AG20443 (cell line): ENCODE measurements around the gene CLMN.

ENCODE experiments used
- DNase-seq: peaks from one replicate; pipeline ENCODE4 v3.0.0; 2012; ENCODE audit warnings: low spot score, mixed read lengths

Gene CLMN

GRCh38 chr14:95137164-95137803, 182.4 kb downstream of the CLMN start:
- DNase-seq: no peak

GRCh38 chr14:95136631-95137030, 183.1 kb downstream of the CLMN start:
- peak; percentile 9 for DNase-seq

DNA sequence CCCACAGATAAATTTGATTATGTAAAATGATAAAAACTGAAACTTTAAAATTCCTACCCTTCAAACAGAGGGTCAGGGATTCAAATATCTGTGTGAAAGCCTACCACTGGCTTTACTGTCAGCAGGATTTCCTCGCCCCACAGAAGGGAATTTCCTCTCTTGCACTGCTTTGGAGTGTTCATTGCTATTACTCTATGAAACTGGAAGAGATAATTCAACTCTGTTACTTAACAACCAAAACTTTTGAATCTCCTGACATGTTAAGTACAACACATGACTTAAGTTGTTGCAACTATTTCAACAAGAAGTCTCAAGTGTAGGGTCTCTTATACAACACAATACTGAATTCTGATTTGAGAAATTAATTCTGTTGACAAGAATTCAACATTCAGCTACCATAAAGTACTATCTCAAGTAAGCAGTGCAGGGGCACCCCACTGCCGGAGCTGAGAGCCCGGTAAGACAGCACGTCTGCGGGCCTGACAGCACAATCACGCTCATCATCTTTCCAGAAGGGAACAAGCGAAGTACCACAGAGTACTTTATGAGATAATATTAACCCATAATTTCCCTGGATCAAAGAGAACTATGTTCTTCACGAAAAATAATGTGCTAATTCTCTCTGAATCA, 185.3 kb downstream of the CLMN start:
- DNase-seq: no peak

DNA sequence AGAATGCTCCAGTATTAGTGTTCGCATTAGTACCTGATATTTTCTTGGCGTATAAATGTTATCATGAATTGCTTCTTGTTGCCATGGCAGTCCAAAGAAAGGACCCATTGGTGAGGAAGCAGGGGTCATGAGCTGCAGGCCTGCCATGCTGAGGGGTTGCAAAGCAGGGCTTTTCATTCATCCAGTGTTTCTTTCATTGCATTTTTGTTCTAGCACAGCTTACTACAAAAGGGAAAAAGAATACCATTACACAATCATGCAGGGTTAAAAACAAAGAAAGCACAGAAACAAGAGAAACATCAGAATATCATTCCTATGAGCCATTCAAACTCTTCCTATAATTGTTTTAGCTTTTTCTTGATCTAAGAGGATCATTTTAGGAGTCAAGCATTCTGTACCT, 186.4 kb downstream of the CLMN start:
- no peak for DNase-seq

DNA sequence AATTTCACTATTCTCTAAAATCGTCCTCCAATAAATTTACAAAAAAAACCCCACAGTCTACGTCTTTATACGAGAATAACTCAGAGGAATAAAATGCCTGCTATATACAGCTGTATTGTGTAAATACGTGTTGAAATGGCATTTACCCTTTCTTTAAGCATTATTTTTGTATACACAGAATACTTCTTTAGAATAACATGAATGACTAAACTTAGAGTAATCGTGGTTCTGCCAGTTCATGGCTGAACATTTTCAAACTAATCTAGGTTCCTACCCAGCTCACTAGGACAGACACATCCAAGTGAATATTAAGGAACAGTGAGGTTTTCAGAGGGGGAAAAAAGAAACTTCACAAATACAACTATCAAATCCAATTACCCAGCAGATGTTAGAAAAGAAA, 186.9 kb downstream of the CLMN start:
- DNase-seq: no peak
